Psoas muscle (tissue), 8 donors: ENCODE results near the gene CLDND2. TPM values are rescaled to one million over a fixed set of nuclear protein-coding genes. Genes with fewer than 3 reads are reported as not detected.

Experiments
- ATAC-seq, 4 donors: fragments of 200-7000 bp; cut with Tn5 transposase; one replicate each; pipeline ENCODE4 v1.9.1; 2020; ENCODE audit warnings: moderate library complexity in 3 of 4, mild to moderate bottlenecking in 2 of 4
- DNase-seq, 2 donors: peaks; one replicate each; pipeline ENCODE4 v3.0.0-alpha.2; 2020
- H3K27ac ChIP-seq: fragments of 200-600 bp; one replicate; pipeline ENCODE4 v1.8.0; 2022
- H3K27me3 ChIP-seq, 3 donors: fragments of 200-600 bp in 1 of 3; one replicate each; pipeline versions ENCODE4 v1.6.1 to v1.8.0; 2013 to 2022; ENCODE audit warnings: low read length in 2 of 3, mild to moderate bottlenecking in 2 of 3, moderate library complexity in 1 of 3; ENCODE audit not compliant: insufficient read depth in 3 of 3
- H3K36me3 ChIP-seq, 2 donors: fragments of 200-600 bp in 1 of 2; one replicate each; pipeline versions ENCODE4 v1.6.1 to v1.8.0; 2013 to 2022; ENCODE audit warnings: low read depth in 1 of 2, mild to moderate bottlenecking in 1 of 2, moderate library complexity in 1 of 2; ENCODE audit not compliant: insufficient read depth in 1 of 2
- H3K4me1 ChIP-seq: fragments of 200-600 bp; one replicate; pipeline ENCODE4 v1.8.0; 2022
- H3K4me3 ChIP-seq: fragments of 200-600 bp; one replicate; pipeline ENCODE4 v1.8.0; 2022; ENCODE audit warnings: mild to moderate bottlenecking
- H3K9me3 ChIP-seq: fragments of 200-600 bp; one replicate; pipeline ENCODE4 v1.8.0; 2022
- CTCF ChIP-seq: fragments of 200-600 bp; IDR thresholded peaks from one replicate; pipeline ENCODE4 v1.8.0; 2022; ENCODE audit warnings: antibody characterized with exemption
- WGBS, 3 donors: extraction: QIAGEN DNeasy Blood & Tissue Kit; methylation state at CpG; one replicate each; pipeline versions ENCODE4 v1.1.6 to v1.1.7; 2013; 5-methylcytosine and 5-hydroxymethylcytosine counted together
- intact Hi-C, 2 donors: fragments of 100-400 bp; cut with DNase I; formaldehyde crosslinking; loops; one replicate each; pipeline versions ENCODE4 v1.11.0 to v1.14.2; 2022
- polyA plus RNA-seq, 3 donors: library from polyadenylated mRNA; stranded (reverse); fragments of 200-250 nt; gene quantifications; one replicate each; pipeline ENCODE4 v1.2.3, GENCODE V29; 2013
- total RNA-seq, 4 donors: library from RNA; stranded (reverse); fragmentation: NEBNext Ultra II Directional in 2 of 4; extraction: Animal tissue kit (Norgen Biotek cat#: 25700) in 2 of 4; gene quantifications; one replicate each; pipeline versions ENCODE4 v1.2.1 to v1.2.4, GENCODE V29; 2021 to 2023
- donor health status: healthy with polysubstance abuse.
- donor health status: DM: no; HTN: no; CAD: no; lungs with moderate emphysema.
- donor health status: Bipolar disorder and iron deficiency.
- donor health status: healthy.
- donor health status: DM: yes; HTN: yes; CAD: no.
- donor health status: DM: no; HTN: no; CAD: no.
- donor health status: DM: no; HTN: no; CAD: no.
- donor health status: DM: yes; HTN: yes; CAD: no.

Gene CLDND2
- total and polyA plus RNA-seq, 7 donors, result 0.30 to 1.8 (median 0.85) TPM; not detected in 2

DNA sequence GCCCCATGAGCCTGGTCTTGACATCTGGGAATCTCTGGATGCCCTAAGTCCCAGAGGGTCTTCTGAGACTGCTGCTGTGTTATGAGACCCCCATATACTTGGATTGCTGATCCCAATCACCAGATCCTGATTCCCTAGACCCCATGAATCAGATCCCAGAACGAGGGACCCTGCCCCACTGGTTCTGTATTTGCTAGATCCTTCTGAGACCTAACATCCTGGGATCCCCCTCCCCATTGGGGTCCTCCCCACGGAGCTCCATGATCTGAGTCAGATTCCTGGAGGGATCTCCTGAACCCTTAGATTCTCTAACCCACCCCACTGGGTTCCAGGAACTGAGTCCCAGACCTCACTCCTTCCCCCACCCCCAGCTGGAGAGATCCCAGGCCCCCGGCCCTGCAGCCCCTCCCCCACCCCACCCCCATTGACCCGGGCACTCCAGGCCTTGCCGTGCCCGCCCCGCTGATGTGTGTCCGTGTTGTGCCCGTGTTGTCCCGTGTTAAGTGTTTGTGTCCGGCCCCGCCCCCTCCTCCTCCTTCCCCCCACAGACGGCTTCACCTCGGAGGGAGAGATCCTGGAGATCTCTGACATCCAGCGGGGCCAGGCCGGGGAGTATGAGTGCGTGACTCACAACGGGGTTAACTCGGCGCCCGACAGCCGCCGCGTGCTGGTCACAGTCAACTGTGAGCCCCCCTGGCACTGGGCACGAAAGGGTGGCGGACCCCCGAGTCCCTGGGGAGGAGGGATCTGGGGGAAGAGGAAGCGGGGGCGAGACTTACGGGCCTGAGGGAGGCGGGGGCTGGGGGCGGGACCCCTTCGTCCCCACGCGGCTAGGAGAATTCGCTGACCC lies 42.4 kb downstream of the CLDND2 start:
- no peak for ATAC-seq
- intact Hi-C loops, result no loop called here
- Histone ChIP-seq H3K27me3 (peaks cover 0 to 60% (median 18%) of the 10 kb centered on the region in 3 donors), H3K27ac (no peak overlapping the region), H3K36me3 (no peaks in the 10 kb centered on the region), H3K4me3 (no peak overlapping the region), H3K4me1 (no peaks in the 10 kb centered on the region), H3K9me3 (no peaks in the 10 kb centered on the region)
- no peak for DNase-seq
- no peak for TF ChIP-seq CTCF
- WGBS, 3 donors, result 10 to 15% (median 12%) methylated on average over 29 to 36 of the region's 36 CpGs

DNA sequence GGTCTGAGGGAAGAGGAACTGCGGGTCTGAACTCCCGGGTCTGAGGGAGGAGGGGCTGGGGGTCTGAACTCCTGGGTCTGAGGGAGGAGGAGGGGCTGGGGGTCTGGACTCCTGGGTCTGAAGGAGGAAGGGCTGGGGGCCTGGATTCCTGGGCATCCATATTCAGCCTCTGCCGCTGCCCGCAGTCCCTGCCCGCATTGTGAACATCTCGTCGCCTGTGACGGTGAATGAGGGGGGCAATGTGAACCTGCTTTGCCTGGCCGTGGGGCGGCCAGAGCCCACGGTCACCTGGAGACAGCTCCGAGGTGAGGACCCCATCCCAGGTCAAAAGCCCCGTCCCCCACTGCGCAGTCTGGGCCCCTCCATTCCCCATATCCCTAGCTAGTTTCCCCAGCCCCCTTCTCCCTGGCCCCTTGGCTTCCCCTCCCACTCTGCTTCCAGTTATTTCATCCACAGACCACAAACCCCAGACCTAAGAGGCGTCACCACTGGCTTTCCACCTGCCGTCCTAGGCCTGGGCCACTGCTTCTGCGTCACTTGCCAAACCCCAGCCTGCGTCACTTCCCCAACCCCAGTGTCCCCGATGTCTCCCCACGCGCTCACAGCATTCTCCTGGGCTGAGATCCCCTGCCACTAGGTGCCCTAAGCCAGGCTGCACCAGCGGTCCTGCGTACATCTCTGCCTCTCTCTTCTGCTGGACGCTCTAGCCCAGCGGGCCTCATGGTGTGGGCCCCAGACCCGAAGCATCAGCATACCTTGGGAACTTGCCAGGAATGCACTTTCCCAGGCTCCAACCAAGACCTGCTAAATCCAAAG lies 43.4 kb downstream of the CLDND2 start:
- DNase-seq, result no peak
- no peak for ATAC-seq
- intact Hi-C loops, result no loop called here
- H3K9me3 ChIP-seq, result no peaks in the 10 kb centered on the region
- no peak for TF ChIP-seq CTCF
- H3K4me1 ChIP-seq, result no peaks in the 10 kb centered on the region
- 61 to 65% (median 64%) methylated on average over 26 of the region's 26 CpGs for WGBS, 3 donors
- H3K4me3 ChIP-seq, result no peak overlapping the region
- no peaks in the 10 kb centered on the region for H3K36me3 ChIP-seq
- H3K27me3 ChIP-seq, result peaks cover 0 to 57% (median 17%) of the 10 kb centered on the region in 3 donors
- no peak overlapping the region for H3K27ac ChIP-seq

DNA sequence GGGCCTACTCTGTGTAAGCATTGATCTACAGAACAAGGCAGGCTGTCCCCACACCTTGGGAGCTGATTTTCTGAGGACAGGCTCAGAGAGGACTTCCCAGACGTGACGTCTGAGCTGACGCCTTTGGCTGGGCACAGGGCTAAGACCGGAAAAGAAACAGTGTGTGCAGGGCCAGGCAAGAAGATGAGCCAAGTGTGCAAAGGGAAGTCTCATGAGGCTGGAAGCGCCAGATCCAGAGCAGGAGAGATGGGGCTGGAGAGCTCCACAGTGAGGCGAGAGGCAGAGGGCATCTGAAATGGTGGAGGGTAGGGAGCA lies 44.7 kb downstream of the CLDND2 start:
- ATAC-seq (no peak), DNase-seq (no peak)
- no peak for TF ChIP-seq CTCF
- Histone ChIP-seq H3K9me3 (no peaks in the 10 kb centered on the region), H3K36me3 (no peaks in the 10 kb centered on the region), H3K4me1 (no peaks in the 10 kb centered on the region), H3K27ac (no peak overlapping the region), H3K27me3 (peaks cover 0 to 50% (median 15%) of the 10 kb centered on the region in 3 donors), H3K4me3 (no peak overlapping the region)
- intact Hi-C loops, result no loop called here
- 49 to 56% (median 55%) methylated on average over 6 of the region's 6 CpGs for WGBS, 3 donors

DNA sequence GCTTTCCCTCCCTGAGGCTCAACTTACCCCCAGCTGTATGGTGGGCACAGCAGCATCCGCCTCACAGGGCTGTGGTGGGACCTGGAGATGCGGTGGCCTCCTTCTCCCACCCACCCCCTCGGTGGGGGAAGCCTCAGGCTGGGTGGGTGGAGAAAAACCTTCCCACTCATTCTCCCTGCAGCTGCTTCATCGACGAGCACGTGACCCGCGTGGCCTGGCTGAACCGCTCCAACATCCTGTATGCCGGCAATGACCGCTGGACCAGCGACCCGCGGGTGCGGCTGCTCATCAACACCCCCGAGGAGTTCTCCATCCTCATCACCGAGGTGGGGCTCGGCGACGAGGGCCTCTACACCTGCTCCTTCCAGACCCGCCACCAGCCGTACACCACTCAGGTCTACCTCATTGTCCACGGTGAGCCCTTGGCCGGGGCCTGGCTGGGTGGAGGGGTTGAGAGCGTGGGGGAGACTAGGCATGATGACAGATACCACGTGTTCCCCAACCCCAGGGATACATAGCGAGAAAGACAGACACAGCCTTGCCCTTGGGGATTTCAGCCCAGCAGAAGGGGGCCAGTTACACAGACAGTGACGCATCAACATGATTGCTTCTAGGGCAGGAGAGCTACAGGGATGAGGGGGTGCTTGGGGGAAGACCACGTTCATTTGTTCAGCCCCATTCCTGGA lies 45.2 kb downstream of the CLDND2 start:
- no peak for TF ChIP-seq CTCF
- Histone ChIP-seq H3K9me3 (no peaks in the 10 kb centered on the region), H3K4me1 (no peaks in the 10 kb centered on the region), H3K4me3 (no peak overlapping the region), H3K36me3 (no peaks in the 10 kb centered on the region), H3K27me3 (peaks cover 0 to 49% (median 15%) of the 10 kb centered on the region in 3 donors), H3K27ac (no peak overlapping the region)
- no peak for DNase-seq
- intact Hi-C loops, result no loop called here
- ATAC-seq, result no peak
- WGBS, 3 donors, result 67 to 71% (median 70%) methylated on average over 29 of the region's 29 CpGs
